OCI-M1 (cell line): ENCODE data around the gene ELP5.
A peak's percentile ranks its signal among the peaks of the same experiment; 100 is the strongest.

Experiments used
- DNase-seq: peaks from one replicate; lab custom pipeline; 2025; lab: John Stamatoyannopoulos, UW

ELP5 gene, protein sequence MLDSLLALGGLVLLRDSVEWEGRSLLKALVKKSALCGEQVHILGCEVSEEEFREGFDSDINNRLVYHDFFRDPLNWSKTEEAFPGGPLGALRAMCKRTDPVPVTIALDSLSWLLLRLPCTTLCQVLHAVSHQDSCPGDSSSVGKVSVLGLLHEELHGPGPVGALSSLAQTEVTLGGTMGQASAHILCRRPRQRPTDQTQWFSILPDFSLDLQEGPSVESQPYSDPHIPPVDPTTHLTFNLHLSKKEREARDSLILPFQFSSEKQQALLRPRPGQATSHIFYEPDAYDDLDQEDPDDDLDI

DNA sequence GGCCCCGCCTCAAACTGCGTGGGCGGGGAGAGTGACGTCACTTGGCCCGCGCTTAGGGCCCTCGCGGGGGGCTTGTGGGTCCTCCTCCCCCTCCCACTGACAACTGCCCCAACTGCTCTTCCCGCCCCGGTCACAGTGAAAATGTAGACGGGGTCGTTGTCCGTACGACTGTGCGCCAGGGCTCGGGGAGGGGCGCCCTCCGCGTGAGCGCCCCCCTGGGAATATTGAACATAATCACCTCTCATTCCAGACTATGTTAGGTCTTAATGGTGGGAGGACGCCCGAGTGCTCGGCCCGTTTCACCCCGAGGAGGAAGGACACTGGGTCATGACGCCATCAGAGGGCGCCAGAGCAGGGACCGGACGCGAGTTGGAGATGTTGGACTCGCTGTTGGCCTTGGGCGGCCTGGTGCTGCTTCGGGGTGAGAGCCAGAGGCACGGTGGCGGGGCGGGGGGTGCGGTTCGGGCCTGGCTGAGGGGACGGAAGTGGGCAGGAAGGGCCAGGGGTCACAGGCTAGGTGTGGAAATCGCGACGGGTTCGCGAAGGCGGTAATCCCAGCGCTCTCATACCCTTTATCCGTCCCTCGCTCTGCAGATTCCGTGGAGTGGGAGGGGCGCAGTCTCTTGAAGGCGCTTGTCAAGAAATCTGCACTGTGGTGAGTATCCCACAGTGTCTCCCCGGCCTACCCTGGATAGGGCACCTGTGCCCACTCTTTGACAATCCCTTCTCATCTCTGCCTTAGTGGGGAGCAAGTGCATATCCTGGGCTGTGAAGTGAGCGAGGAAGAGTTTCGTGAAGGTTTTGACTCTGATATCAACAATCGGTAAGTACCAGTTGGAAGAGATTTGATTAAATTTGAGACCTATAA, at the start of gene ELP5:
Gene ELP5, plus strand, starts transcription at position 40 of the 868 bp plus-strand sequence. Its CDS starts 336 bp downstream, at position 376.
- peak; percentile 98 for DNase-seq

DNA sequence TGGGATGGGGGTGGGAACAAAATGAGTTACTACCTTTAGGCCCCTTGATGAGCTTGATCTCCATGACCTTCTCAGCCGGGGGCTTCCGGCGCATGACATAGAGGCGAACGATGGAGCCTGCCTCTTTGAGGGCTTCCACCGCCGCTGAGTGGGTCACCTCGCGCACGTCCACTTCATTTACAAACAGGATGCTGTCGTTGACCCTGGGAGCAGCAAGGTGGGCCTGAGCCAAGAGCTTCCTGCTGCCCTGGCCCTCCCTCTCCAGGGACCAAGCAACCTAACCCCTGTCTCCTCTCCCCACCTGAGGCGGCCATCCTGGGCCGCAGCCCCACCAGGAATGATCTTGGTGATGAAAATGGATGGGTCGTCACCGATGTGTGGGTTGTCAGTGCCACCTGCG, 48.6 kb upstream of the ELP5 start:
- DNase-seq, result no peak

DNA sequence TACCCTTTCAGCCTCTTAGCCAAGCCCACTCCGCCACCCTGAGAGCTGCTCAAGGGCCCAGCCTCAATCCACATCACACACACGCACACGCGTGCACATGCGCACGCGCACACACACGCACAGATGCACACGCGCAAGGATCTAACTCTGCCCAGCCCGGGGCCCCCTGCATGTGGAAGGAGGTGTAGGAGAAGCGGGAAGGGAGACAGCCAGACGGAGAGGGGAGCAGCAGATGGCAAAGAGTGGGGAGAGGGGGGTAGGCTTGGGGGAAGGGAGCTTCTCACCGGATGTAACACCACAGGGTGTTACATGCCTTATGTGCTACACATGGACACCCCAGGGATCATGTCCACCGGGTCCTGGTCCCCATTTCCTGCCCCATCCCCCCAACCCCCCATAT, 47.7 kb upstream of the ELP5 start:
- no peak for DNase-seq

DNA sequence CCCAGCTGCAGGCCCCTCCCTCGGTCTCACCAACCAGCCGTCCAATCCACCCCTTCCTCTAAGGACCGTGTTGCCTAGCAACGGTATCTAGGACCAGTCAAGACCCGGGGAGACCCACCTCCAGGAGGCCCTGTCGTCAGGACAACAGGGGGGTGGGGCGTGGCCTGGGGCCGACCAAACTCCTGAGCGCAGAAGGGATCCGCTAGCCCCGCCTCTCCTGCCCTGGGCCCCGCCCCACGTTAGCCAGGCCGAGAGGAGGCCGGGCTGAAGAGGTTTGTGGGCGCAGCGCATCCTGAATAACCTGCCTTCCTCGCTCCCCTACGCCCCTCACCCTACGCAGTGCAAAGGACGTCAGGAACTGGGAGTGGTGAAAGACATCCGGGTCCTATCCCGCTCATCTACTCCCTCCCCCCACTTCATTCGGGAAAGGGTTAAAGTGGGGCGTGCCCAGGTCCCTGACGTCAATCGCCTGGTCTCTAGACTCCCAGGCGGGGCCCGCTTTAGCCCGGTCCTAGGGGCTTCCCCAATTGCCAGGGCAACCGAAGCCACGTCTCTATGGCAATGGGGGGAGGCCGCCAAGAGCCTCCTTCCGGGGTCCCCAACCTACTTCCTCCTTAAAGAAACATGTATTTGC, 47.1 kb upstream of the ELP5 start:
- no peak for DNase-seq

DNA sequence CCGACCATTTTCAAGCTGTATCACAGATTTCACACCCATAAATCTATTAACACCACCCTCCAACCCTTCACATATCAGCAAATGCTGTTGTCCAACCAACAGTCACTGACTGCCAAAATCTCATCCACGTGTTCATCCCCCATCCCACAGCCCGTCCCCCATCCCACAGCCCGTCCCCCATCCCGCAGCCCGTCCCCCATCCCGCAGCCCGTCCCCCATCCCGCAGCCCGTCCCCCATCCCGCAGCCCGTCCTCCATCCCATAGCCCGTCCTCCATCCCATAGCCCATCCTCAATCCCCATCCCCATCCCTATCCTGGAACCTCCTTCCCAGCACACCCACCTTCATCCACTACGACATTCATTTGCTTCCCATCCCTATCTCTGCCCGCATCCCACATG, 46.5 kb upstream of the ELP5 start:
- no peak for DNase-seq

DNA sequence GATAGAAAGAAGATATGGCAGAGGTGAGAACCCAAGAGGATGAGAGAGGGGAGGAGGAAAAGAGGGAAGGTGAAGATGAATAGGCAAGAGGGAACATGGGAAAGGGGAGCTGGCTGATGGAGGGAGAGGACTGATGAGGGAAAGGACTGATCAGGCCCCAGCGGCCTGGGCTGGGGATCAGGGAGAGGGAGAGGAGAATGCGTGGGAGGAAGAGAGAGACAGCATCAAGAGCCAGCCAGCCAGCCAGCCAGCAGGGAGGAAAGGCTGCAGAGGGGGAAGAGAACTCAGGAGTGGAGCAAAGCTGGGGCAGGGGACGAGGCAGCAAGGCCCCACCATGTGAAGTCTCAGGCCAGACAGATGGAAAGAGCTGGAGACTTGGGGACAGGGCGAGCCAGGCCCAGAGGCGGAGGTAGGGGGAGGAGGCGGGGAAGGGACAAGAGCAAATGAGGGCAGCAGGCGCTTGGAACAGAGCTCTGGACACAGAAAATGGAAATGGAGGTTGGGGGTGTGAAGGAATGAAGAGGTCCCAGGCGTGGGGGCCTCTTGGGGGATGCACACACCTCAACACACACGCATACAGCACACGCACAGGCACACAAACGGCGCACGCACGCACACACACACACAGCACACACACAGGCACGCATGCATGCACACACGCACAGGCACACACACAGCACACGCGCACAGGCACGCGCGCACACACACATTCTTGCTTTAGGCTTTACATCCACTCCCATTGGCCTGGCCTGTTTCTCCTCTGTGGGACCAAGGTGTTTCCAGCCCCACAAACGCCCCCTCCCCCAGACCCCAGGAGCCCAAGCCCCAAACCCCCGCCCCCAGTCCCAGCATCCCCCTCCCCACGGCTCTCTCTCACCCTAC, 44.7 kb upstream of the ELP5 start:
- DNase-seq, result no peak

DNA sequence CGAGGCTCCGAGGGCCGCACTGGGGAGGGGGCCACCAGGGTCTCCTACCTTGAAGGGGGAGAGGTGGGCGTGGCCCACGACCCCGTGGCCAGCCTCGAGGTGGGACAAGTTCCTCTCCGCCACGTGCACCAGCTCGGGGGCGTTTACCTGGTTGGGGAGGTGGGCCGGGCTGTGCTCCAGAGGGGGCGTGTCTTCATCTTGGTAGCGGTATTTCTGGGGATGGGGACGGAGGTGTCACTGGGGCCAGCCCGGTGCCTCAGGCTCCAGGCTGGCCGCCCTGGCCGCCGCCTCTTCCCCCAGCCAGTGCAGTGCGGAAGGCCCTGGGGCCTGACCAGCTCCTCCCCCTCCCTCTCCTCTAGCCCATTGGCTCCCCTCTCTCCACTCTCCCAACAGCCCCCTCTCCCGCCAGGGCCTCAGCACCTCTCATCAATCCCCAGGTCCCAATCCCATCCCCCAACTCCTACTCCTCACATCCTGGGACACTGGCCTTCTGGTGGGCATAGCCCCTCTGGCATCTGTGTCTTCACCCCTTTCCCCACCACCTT, 43.9 kb upstream of the ELP5 start:
- no peak for DNase-seq

DNA sequence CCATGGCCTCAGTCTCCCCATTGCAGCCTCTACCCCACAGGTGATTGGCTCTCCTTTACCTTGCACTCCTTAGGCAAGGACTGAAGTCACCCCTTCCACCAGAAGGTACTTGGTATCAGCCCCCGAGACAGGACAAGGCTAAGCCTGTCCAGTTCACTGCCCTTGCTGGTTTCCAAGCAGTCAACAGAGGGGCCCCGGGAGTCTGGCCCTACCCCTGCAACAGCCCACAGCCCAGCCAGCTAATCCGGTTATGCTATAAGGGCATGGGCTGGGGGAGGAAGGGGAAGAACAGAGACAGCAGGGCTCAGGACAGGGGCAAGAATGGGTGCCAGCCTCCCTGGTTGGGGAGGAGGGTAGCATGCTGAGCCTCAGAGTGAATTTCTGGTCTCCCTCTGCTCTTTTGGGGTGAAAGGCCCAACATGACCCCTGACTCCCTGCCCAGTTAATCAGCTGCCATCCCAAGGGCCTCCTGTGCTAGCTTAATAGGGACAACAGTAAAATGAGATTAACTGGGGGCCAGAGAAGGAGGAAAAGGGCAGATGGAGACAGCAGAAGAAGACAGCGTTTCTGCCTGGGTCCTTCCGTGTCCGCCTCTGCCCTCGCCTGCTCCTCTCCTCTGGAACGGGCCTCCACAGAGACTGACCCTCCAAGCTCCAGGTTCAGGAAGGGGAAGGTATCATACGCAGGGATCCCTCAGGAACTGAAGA, 43.1 kb upstream of the ELP5 start:
- DNase-seq, result no peak

DNA sequence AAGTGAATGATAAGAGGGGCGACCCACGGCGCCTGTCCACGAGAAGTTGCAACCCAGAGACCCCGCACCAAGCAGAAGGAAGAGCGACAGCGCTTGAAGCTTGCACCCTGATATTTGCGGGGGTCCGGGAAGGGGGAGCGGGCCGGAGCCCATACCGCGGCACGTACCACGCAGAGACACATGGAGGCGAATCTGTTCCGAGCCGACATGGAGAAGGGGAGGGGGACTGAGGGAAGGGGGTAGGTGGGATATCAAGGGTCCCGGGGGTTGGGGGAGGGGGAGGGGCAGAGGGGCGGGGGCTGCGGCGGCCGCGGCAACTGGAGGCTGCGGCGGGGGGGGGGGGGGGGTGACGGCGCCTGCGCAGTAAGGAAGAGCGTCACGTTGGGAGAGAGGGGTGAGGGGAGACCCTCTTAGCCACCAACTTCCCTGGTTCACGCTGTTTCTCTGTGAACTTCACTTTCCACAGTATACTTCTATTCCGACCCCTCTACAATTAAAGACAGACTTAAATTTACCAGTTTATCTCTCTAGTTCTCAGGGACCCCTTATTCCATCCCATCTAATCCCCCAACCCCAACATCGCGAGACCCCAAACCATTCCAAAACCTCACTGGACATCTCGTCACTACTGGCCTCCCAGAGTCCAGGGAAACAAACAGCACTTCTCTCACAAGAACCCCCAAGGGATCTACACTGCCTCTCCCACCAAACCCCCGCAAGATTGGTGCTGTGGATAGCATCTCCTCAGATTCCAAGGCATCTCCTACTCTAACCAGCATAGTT, 40.3 kb upstream of the ELP5 start:
- no peak for DNase-seq

DNA sequence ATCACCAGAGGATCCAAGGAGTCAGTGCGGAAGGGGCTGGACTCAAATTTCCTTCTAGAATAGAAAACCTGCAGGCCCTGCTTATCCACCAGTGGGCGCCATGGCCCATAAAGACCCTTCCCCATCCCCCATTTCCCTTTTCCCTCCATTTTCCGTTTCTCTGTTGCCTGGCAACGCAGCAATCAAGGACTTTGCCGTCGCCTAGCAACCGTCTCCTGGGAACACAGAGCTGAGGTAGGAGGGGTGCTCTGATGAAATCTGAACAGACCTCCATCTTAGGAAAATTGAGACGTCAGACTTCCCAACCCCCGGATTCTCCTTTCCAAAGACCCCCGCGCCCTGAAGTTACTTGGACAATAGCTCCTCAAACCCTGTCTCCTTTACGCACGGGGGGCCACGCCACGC, 38.1 kb upstream of the ELP5 start:
- DNase-seq, result peak; percentile 96

DNA sequence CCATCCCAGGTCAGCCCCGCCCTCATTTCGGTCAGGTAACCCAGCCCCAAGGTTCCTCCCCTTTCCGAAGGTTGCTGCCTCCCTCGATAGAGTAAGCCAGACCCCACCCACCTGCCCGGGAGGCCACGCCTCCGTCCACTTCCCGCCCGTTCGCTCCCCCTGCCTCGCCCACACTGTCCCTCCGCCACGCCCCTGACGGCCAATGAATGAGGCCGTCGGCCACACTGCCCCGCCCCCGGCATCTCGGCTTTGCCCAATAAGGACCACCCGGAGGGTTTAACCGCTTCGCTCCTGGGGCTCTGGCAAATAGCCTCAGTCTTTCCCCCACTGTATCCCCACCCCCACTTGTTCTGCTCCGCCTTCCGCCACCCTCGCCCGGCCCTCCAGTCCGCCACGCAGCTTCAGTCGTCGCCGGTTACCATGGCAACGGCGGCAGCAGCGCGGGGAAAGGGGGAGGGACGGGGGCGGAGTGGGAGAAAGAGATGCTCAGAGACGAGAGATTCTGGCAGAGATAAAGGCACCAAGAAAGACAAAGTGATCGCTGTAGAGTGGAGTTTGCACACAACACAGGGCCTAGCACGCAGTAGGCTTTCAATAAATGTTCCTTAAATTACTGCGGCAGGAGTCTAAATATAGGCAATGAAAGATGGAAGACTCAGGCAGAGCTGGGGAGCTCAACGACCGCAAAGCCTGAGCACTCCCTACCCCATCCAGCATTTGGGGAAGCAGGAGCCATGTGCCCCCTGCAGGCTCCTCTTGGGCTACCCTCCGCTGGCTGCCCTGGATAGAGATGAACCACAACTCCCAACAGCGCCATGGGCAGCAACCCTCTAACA, 37.5 kb upstream of the ELP5 start:
- DNase-seq, result peak; percentile 100

DNA sequence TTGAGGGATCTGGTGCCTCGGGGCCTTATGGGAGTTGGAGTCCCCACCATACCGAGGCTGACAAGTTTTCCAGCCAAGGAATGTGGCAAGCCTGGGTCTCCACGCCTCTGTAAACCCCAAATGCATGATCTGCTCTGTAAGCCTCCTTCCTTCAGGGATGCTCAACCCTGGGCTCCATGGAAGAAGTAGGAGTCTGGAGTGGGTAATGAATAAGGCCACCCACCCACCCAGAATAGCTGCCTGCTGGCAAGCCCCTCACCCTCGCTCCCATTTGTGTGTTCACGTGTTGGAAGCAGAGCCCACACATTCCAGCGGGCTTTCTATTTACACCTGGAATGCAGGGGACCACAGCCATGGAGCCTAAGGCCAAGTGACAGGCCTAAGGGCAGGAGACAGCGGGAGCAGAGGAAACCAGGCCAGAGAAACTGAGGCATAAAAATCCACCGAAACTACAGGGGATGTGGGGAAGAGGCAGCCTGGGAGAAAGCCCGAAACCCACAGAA, 36.8 kb upstream of the ELP5 start:
- no peak for DNase-seq

DNA sequence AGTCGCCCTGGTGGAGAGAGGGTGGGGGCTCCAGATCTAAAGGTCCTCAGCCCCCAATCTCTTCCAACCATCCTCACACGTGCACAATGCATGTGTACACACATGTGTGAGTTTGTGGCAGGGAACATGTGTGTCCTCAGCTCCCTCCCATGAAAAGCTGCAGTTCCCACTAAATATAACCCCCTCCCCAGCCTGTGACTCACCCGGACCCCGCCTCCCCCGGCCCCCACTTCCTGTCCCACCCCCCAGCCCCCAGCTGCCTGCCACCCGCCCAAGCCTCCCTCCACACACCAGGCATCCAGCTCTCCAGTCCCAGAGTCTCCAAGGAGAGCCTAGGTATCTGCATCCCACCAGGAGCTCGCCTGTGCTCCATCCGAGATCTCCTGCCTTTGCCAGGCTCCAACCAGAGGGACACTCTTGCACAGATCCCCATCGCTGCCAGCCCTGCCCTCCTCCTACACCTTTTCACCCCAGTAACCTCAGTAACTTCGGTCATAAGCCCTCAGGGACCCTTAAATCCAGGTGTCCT, 36.3 kb upstream of the ELP5 start:
- DNase-seq, result peak; percentile 41

DNA sequence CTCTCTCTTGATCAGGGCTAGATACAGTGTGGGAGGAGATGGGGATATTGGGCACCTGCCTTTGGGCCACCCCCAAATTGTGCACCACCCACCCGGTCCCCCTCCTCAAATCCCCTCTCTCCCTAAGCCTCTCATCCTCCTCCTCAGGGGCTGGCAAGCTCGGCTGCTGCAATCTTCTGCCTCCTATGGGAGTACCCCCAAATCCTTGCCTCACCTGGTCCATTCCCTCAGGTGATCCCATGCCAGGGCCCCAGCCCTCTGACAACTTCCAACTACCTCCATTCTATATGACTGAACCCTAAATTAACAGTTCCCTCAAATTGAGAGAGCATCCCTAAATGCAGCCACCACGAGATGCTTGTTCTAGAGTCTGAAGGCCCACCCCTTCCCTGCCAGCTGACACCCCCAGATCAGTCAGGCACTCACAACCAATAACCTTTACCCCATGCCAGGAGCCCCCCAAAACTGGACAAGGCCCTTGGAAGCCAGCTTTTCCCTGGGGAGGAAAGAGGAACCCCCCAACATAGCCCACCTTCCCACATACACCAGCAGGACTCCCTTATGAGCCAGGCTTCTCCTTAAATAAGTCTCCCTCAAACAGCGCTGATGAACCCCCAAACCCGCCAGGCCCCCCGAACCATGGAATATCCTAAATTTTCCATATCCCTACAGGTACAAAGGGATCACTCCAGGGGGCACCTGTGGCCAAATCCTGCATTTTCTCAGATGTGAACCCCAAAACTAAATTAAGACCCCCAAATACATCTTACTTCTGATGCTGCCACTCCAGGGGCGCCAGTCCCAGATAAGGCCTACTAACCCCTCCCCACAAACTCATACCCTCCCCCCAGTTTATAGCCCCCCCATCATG, 35.5 kb upstream of the ELP5 start:
- peak; percentile 25 for DNase-seq

DNA sequence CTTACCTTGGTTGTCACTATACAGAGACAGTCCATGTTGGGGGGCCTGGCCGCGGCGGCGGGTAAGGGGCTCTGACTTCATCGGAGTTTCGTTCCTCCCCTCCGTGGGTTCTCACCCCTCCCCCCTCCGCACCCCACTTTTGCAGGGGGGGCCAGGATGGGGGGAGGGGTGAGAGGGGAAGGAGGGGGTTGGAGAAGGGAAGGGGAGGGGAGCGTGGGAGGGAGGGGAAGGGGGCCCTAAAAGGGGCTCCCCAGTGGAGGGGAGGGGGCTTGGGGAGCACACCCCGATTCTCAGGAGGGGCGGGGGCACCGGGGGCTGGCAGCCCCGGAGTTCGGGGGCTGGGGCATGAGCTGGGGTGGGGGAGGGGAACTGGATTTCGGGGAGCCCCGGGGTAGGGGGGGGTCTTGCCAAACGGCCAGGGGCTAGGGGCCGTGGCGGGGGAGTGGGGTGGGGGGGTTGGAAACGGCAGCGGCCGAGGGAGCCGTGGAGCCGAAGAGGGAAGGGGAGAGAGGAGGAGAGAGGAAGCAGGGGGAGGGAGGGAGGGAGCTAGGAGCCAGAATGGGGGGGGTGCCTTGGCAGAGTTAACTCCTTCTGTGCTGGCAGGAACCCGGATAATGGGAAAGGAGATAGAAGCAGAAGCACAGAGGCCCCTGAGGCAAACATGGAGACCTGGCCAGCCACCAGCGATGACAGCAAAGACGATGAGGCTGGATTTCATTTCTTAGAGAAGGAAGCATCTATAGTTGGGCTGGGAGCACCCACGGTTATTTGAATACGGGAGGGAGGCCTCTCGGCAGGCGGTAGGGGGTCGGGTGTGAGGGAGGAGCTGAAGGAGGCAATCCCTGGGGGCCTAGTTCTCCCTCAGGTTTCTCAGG, 34.7 kb upstream of the ELP5 start:
- peak; percentile 76 for DNase-seq

DNA sequence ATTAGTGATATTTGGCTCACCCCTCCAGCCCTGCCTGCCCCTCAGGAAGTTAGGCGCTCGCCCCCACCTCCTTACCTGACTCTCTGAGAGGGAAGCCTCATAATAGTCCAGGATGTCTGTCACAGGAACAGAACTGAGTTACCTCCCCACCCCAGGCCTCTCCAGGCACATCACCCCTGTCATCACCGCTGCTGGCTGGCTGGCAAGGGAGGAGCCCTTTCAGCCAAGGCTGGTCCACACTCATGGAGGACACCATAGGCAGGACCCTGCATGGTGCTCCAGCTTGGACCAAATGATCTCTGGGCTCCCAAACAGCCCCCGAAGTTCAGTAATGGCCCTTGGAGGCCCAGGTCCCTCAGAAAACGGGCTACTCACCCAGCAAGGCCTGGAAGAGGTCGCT, 33.8 kb upstream of the ELP5 start:
- peak; percentile 20 for DNase-seq

DNA sequence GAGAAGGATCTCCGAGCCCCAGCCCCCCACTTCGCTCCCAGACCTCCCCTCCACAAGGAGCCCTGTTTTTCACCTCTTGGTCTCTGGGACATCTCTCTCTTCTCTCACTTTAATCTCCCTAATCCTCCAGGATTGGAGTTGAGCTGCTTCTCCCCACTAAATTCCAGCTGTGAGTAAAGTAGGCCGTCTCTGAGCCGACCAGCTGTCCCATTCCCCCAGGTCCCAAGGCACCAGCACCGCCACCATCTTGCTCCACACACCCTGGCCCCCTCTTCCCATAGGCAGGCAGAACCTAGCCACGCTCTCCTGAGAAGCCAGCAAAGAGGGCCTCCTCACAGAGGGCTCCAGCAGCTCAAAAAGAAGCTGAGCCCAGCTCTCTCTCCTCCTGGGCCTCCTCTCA, 33.3 kb upstream of the ELP5 start:
- DNase-seq, result no peak
